MCF 10A (cell line): ENCODE results near the gene CCDC73. TPM values are rescaled to one million over a fixed set of nuclear protein-coding genes. Genes with fewer than 3 reads are reported as not detected.

Experiments used
- BruUV-seq: library from RNA; stranded (reverse); fragments of 400-500 nt; replicated peaks from 2 replicates; lab custom pipeline; 2021; lab: Mats Ljungman, UMichigan
- CTCF ChIA-PET: fragments of 300-600 bp; sonication (Branson Sonifier 250); formaldehyde crosslinking; extraction: SDS; loops from one replicate; lab custom pipeline; 2021; ENCODE audit warnings: antibody characterized with exemption, inconsistent platforms; lab: Yijun Ruan, JAX
- POLR2A ChIA-PET: fragments of 300-600, 350-650 bp; sonication (Branson Sonifier 250); formaldehyde crosslinking; extraction: SDS; loops from one replicate; lab custom pipeline; 2020; ENCODE audit warnings: antibody characterized with exemption, inconsistent platforms; lab: Yijun Ruan, JAX
- DNase-seq: peaks from one replicate; pipeline ENCODE4 v3.0.0-alpha.2; 2018; ENCODE audit not compliant: unreplicated experiment
- H3K27ac Mint-ChIP-seq: one replicate; pipeline ENCODE4 v1.8.0; 2022; ENCODE audit warnings: mild to moderate bottlenecking, low read depth, mixed read lengths; ENCODE audit not compliant: unreplicated experiment
- H3K27me3 Mint-ChIP-seq: one replicate; pipeline ENCODE4 v1.8.0; 2022; ENCODE audit warnings: mixed read lengths; ENCODE audit not compliant: insufficient read depth, unreplicated experiment
- H3K36me3 Mint-ChIP-seq: one replicate; pipeline ENCODE4 v1.8.0; 2022; ENCODE audit warnings: mild to moderate bottlenecking, moderate library complexity, mixed read lengths; ENCODE audit not compliant: insufficient read depth, unreplicated experiment
- H3K4me1 Mint-ChIP-seq: one replicate; pipeline ENCODE4 v1.8.0; 2022; ENCODE audit warnings: mixed read lengths; ENCODE audit not compliant: insufficient read depth, unreplicated experiment
- H3K4me3 Mint-ChIP-seq: one replicate; pipeline ENCODE4 v1.8.0; 2022; ENCODE audit warnings: mild to moderate bottlenecking, moderate library complexity, mixed read lengths; ENCODE audit not compliant: unreplicated experiment
- H3K9me3 Mint-ChIP-seq: one replicate; pipeline ENCODE4 v1.8.0; 2022; ENCODE audit warnings: mixed read lengths; ENCODE audit not compliant: unreplicated experiment
- intact Hi-C: fragments of 100-400 bp; cut with micrococcal nuclease; formaldehyde crosslinking; loops from 2 replicates; pipeline ENCODE4 v1.14.1; 2022
- total RNA-seq: library from RNA; stranded (reverse); gene quantifications from 2 replicates; pipeline ENCODE4 v1.2.3, GENCODE V29; 2022
- TF ChIP-seq, protein P1 (sequence below): fragments of 200-600 bp; IDR thresholded peaks from one replicate; pipeline ENCODE4 v1.8.0; 2022; ENCODE audit warnings: antibody characterized with exemption, mild to moderate bottlenecking; ENCODE audit not compliant: unreplicated experiment

Gene CCDC73
- total RNA-seq, 1 experiment from 2014 or later, result 0.09 TPM

DNA sequence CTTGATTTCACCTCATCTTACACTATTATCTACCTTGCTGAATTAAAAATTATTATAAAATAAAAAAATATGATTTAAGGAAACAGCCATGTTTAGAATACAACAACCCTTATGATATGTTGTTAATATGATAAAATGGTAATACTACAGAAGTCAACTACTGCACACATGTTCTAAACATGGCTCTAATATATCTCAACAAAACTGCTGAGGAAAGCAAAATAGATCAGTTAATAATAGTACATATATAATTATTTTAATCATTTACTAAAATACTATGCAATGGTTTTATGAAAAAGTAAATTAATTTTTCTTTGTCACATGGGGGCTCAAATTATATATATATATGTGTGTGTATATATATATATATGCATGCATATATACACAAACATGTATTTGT lies 153.1 kb downstream of the CCDC73 start:
- CTCF ChIA-PET, result interaction anchor here (0.5 to 0.6 kb wide), 3 partner anchors 10 to 152 kb away, joined by 3 read pairs; no protein-coding TSS in a partner anchor
- no peak overlapping the region for H3K27ac Mint-ChIP-seq
- H3K36me3 Mint-ChIP-seq, result no peaks in the 10 kb centered on the region
- intact Hi-C loops, result no loop called here
- no peaks in the 10 kb centered on the region for H3K4me1 Mint-ChIP-seq
- POLR2A ChIA-PET, result no interaction called here
- H3K4me3 Mint-ChIP-seq, result no peak overlapping the region
- no peak for DNase-seq
- no peaks in the 10 kb centered on the region for H3K27me3 Mint-ChIP-seq
- no TSS peak for BruUV-seq
- H3K9me3 Mint-ChIP-seq, result no peaks in the 10 kb centered on the region
- TF ChIP-seq, protein P1, sequence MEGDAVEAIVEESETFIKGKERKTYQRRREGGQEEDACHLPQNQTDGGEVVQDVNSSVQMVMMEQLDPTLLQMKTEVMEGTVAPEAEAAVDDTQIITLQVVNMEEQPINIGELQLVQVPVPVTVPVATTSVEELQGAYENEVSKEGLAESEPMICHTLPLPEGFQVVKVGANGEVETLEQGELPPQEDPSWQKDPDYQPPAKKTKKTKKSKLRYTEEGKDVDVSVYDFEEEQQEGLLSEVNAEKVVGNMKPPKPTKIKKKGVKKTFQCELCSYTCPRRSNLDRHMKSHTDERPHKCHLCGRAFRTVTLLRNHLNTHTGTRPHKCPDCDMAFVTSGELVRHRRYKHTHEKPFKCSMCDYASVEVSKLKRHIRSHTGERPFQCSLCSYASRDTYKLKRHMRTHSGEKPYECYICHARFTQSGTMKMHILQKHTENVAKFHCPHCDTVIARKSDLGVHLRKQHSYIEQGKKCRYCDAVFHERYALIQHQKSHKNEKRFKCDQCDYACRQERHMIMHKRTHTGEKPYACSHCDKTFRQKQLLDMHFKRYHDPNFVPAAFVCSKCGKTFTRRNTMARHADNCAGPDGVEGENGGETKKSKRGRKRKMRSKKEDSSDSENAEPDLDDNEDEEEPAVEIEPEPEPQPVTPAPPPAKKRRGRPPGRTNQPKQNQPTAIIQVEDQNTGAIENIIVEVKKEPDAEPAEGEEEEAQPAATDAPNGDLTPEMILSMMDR, result no peak

DNA sequence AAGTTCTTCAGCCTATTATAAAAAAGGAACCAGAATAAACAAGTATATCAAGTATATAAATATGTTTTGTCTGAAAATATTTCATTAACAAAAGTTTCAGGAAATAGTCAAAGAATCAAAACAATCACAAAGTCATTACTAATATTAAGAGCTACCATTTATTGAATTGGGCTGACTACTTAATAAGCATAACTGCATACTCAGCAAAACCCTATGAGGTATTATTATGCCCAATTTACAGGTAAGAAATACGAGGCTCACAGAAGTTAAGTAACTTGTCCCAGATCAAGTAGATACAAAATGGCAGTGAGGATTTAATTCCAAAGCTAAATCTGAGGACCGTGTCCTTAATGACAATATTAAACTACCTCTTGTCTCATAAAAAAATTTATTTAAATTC lies 158.6 kb downstream of the CCDC73 start:
- POLR2A ChIA-PET, result no interaction called here
- Mint-ChIP-seq H3K27ac (no peak overlapping the region), H3K36me3 (no peaks in the 10 kb centered on the region), H3K4me3 (no peak overlapping the region), H3K4me1 (no peaks in the 10 kb centered on the region), H3K27me3 (no peaks in the 10 kb centered on the region), H3K9me3 (no peaks in the 10 kb centered on the region)
- CTCF ChIA-PET, result no interaction called here
- BruUV-seq, result no TSS peak
- no peak for DNase-seq
- TF ChIP-seq, protein P1, result no peak
- intact Hi-C loops, result no loop called here

DNA sequence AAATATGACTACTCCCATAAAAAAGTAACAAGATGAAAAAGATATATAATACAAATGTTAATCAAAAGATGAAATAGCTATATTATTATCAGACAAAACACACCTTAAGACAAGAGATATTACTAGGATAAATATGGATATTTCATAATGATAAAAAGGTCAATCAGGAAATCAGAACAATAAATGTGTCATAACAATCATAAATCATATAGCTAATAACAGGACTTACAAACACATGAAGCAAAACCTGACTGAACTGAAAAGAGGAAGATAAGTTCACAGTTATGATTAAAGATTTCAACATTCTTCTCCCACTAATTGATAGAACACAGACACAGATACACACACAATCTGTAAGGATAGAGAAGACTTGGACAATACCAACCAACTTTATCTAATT lies 163.6 kb downstream of the CCDC73 start:
- Mint-ChIP-seq H3K4me3 (no peak overlapping the region), H3K27me3 (no peaks in the 10 kb centered on the region), H3K36me3 (no peaks in the 10 kb centered on the region), H3K4me1 (no peaks in the 10 kb centered on the region), H3K9me3 (no peaks in the 10 kb centered on the region), H3K27ac (no peak overlapping the region)
- POLR2A ChIA-PET, result interaction anchor here (0.6 kb wide), 1 partner anchor 29 kb away, joined by 3 read pairs; no protein-coding TSS in a partner anchor
- TF ChIP-seq, protein P1, result no peak
- no peak for DNase-seq
- CTCF ChIA-PET, result interaction anchor here (0.6 kb wide), 2 partner anchors 22 to 141 kb away, joined by 3 to 6 read pairs; no protein-coding TSS in a partner anchor
- BruUV-seq, result no TSS peak
- intact Hi-C loops, result no loop called here

DNA sequence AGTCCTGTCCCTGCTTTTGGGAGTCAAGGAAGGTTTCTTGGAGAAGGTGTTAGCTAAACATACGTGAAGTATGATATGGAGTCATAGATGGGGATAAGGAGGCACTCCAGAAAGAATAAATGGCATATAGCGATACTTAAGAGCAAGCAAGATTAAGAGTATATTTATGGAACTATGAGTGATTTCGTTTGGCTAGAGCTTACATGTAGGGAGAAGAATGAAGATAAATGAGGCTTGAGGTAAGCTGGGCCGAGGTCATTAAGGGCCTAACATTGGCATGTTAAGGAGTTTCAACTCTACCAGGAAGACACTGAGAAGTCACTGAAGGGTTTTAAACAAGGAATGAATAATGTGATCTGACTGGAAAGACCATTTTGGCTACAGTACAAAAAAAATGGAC lies 177.6 kb downstream of the CCDC73 start:
- H3K27ac Mint-ChIP-seq, result no peak overlapping the region
- intact Hi-C loops, result no loop called here

More for the DNA sequence above, 177.6 kb downstream of the CCDC73 start:
- POLR2A ChIA-PET, result no interaction called here
- BruUV-seq, result no TSS peak
- H3K4me3 Mint-ChIP-seq, result no peak overlapping the region
- H3K9me3 Mint-ChIP-seq, result peaks cover 18% of the 10 kb centered on the region
- no peak for DNase-seq
- CTCF ChIA-PET, result interaction anchor here (1.1 kb wide), 1 partner anchor 293 kb away, joined by 4 read pairs; no protein-coding TSS in a partner anchor
- H3K27me3 Mint-ChIP-seq, result no peaks in the 10 kb centered on the region
- H3K36me3 Mint-ChIP-seq, result peaks cover 7% of the 10 kb centered on the region
- TF ChIP-seq, protein P1, result no peak
- H3K4me1 Mint-ChIP-seq, result no peaks in the 10 kb centered on the region
